ENCODE data around the gene KRT23.

- TF ChIP-seq EZH2 (IDR thresholded peaks at IDR 0.05; ENCODE audit: low read depth, unreplicated experiment) (no peak), CTCF (conservative IDR thresholded peaks at IDR 0.05; ENCODE audit: low read depth in 2 of 2) (no peak), REST (IDR thresholded peaks at IDR 0.05; ENCODE audit: unreplicated experiment) (no peak), POLR2AphosphoS5 (IDR thresholded peaks at IDR 0.05; ENCODE audit: low read depth) (no peak), ETS1 (IDR thresholded peaks at IDR 0.05) (no peak), EZH2phosphoT487 (IDR thresholded peaks at IDR 0.05; ENCODE audit: unreplicated experiment) (no peak), ZNF331 (CRISPR knock-in tag; IDR thresholded peaks at IDR 0.05; ENCODE audit: low read depth) (no peak), ZNF114 (CRISPR knock-in tag; IDR thresholded peaks at IDR 0.05) (no peak)
Observed at GRCh38 chr17:40942553-40942952, 5.1 kb upstream of the KRT23 start.

Data from GM23338 (cell line).